ENCODE results near the gene NGEF.
"Not testable (repeated sequence)": the region's sequence is repeated elsewhere in the genome, so short reads cannot be mapped to it uniquely, and the experiment has no call there.

Gene NGEF

GRCh38 chr2:233013027-233013461 lies at the start of gene NGEF:
NGEF (minus strand) TSS chr2:233013256; CDS start chr2:232974890, 38,366 bp downstream.
- DNase-seq (ENCODE audit: low read depth): no peak

- DNase-seq (ENCODE audit: low read depth): no peak
Measured at GRCh38 chr2:233062451-233062850, 49.4 kb upstream of the NGEF start.

- DNase-seq (ENCODE audit: low read depth): no peak
Measured at GRCh38 chr2:233061591-233062450, 48.8 kb upstream of the NGEF start.

GRCh38 chr2:233060980-233061590 lies 48.0 kb upstream of the NGEF start:
- DNase-seq (ENCODE audit: low read depth): no peak

- no peak for DNase-seq (ENCODE audit: low read depth)
Measured at GRCh38 chr2:233060501-233060979, 47.5 kb upstream of the NGEF start.

- DNase-seq (ENCODE audit: low read depth): no peak
Measured at GRCh38 chr2:233059797-233060500, 46.9 kb upstream of the NGEF start, which contains the start of gene INPP5D. INPP5D (plus strand) TSS chr2:233060342; CDS start chr2:233060479, 137 bp downstream.

GRCh38 chr2:233059547-233059796 lies 46.4 kb upstream of the NGEF start:
- no peak for DNase-seq (ENCODE audit: low read depth)

GRCh38 chr2:233058717-233059546 lies 45.9 kb upstream of the NGEF start:
- DNase-seq (ENCODE audit: low read depth): no peak

GRCh38 chr2:233056961-233057605 lies 44.0 kb upstream of the NGEF start:
- DNase-seq (ENCODE audit: low read depth): no peak

GRCh38 chr2:233055362-233055761 lies 42.3 kb upstream of the NGEF start:
- no peak for DNase-seq (ENCODE audit: low read depth)

- no peak for DNase-seq (ENCODE audit: low read depth)
Measured at GRCh38 chr2:233053928-233054784, 41.1 kb upstream of the NGEF start.

GRCh38 chr2:233052517-233052916 lies 39.5 kb upstream of the NGEF start:
- not testable (repeated sequence) for DNase-seq (ENCODE audit: low read depth)

- DNase-seq (ENCODE audit: low read depth): no peak
Measured at GRCh38 chr2:233051241-233052149, 38.4 kb upstream of the NGEF start.

GRCh38 chr2:233049194-233049761 lies 36.2 kb upstream of the NGEF start:
- no peak for DNase-seq (ENCODE audit: low read depth)

- no peak for DNase-seq (ENCODE audit: low read depth)
Measured at GRCh38 chr2:233048569-233049193, 35.6 kb upstream of the NGEF start.

GRCh38 chr2:233047667-233048066 lies 34.6 kb upstream of the NGEF start:
- DNase-seq (ENCODE audit: low read depth): no peak

- DNase-seq (ENCODE audit: low read depth): no peak
Measured at GRCh38 chr2:233047206-233047605, 34.1 kb upstream of the NGEF start.

- DNase-seq (ENCODE audit: low read depth): no peak
Measured at GRCh38 chr2:233044974-233045605, 32.0 kb upstream of the NGEF start.
